Esophagus squamous epithelium (tissue), 4 donors: Measurements from ENCODE around the gene BLVRB.

Experiments used
- CTCF ChIP-seq, 6 experiments: fragments of 450-650 bp in 4 of 6; fragments of 200-600 bp in 2 of 6; sonication (generic) in 2 of 6; IDR thresholded peaks; one replicate each; pipeline ENCODE4 v1.5.1; 2016 to 2019; ENCODE audit warnings: antibody characterized with exemption in 6 of 6, mild to moderate bottlenecking in 4 of 6, moderate library complexity in 4 of 6
- POLR2A ChIP-seq, 4 donors: fragments of 450-650 bp; IDR thresholded peaks; one replicate each; pipeline ENCODE4 v1.6.1; 2017; ENCODE audit warnings: antibody characterized with exemption in 4 of 4, mild to moderate bottlenecking in 4 of 4, moderate library complexity in 3 of 4

- TF ChIP-seq CTCF (IDR thresholded peaks at IDR 0.05) (peak in 1 of 6 experiments; percentile 5), POLR2A (IDR thresholded peaks at IDR 0.05) (peak in 3 of 4 donors; percentile 77 to 94 (median 82))
Observed at GRCh38 chr19:40465557-40466218, at the start of gene BLVRB.
